ENCODE data around the gene IMPDH1. TPM values are rescaled to one million over a fixed set of nuclear protein-coding genes. Genes with fewer than 3 reads are reported as not detected.
A peak's percentile ranks its signal among the peaks of the same experiment; 100 is the strongest.

Gene IMPDH1
- total RNA-seq: 10 to 100 TPM in 1 of 2 donors, 1 to 10 TPM in 1; 5.0 to 11.1 TPM
- polyA plus RNA-seq: 1 to 10 TPM; 2.4 to 5.4 TPM

GRCh38 chr7:128409596-128410450 is at the start of gene IMPDH1:
IMPDH1 (minus strand) TSS chr7:128409982; CDS start chr7:128409901, 81 bp downstream.
- DNase-seq (ENCODE audit: low spot score): peak; percentile 92
- Histone ChIP-seq H3K9me3 (ENCODE audit: control insufficient read depth in 4 of 4, low read length in 3 of 4) (no peaks in the 10 kb centered on the region), H3K27me3 (ENCODE audit: control insufficient read depth in 4 of 4, insufficient read depth in 4 of 4, low read length in 3 of 4) (no peaks in the 10 kb centered on the region), H3K4me1 (ENCODE audit: control insufficient read depth in 4 of 4, insufficient read depth in 4 of 4, low read length in 3 of 4) (peaks cover 0 to 18% (median 9%) of the 10 kb centered on the region in 4 donors), H3K36me3 (ENCODE audit: control insufficient read depth in 4 of 4, insufficient read depth in 3 of 4, low read depth in 1 of 4, low read length in 3 of 4) (no peaks in the 10 kb centered on the region), H3K9ac (ENCODE audit: low read depth in 1 of 2, low read length in 2 of 2) (peak within 1 kb of the TSS in 1 of 2 donors; percentile 47), H3K27ac (ENCODE audit: low read depth in 1 of 2, low read length in 2 of 2) (peak within 1 kb of the TSS; percentile 63 to 66), H3K4me3 (ENCODE audit: low read depth in 1 of 3, low read length in 3 of 3) (peak within 1 kb of the TSS; percentile 44 to 68 (median 67))
- 1% methylated on average over 87 of the region's 87 CpGs for WGBS
- TF ChIP-seq HNF4A (conservative IDR thresholded peaks at IDR 0.05) (no peak), YY1 (IDR thresholded peaks at IDR 0.05) (no peak), SP1 (IDR thresholded peaks at IDR 0.05) (no peak), MAX (IDR thresholded peaks at IDR 0.05) (no peak), NR2F2 (IDR thresholded peaks at IDR 0.05) (no peak), RXRA (IDR thresholded peaks at IDR 0.05) (no peak), FOXA1 (IDR thresholded peaks at IDR 0.05) (no peak), GABPA (IDR thresholded peaks at IDR 0.05 in 1 of 2, conservative IDR thresholded peaks at IDR 0.05 in 1 of 2) (no peak), ZBTB33 (IDR thresholded peaks at IDR 0.05) (no peak), HNF4G (IDR thresholded peaks at IDR 0.05) (no peak), JUND (IDR thresholded peaks at IDR 0.05) (no peak)

- Histone ChIP-seq H3K4me1 (ENCODE audit: control insufficient read depth in 4 of 4, insufficient read depth in 4 of 4, low read length in 3 of 4) (peaks cover 0 to 19% (median 11%) of the 10 kb centered on the region in 4 donors), H3K4me3 (ENCODE audit: low read depth in 1 of 3, low read length in 3 of 3) (no peak overlapping the region), H3K9ac (ENCODE audit: low read depth in 1 of 2, low read length in 2 of 2) (no peak overlapping the region), H3K36me3 (ENCODE audit: control insufficient read depth in 4 of 4, insufficient read depth in 3 of 4, low read depth in 1 of 4, low read length in 3 of 4) (no peaks in the 10 kb centered on the region), H3K27ac (ENCODE audit: low read depth in 1 of 2, low read length in 2 of 2) (no peak overlapping the region), H3K9me3 (ENCODE audit: control insufficient read depth in 4 of 4, low read length in 3 of 4) (no peaks in the 10 kb centered on the region), H3K27me3 (ENCODE audit: control insufficient read depth in 4 of 4, insufficient read depth in 4 of 4, low read length in 3 of 4) (no peaks in the 10 kb centered on the region)
- TF ChIP-seq CTCF (IDR thresholded peaks at IDR 0.05; ENCODE audit: low read depth, low read length, missing input control): peak; percentile 76
- peak; percentile 87 to 88 for TF ChIP-seq RAD21 (IDR thresholded peaks at IDR 0.05)
- TF ChIP-seq GABPA (IDR thresholded peaks at IDR 0.05 in 1 of 2, conservative IDR thresholded peaks at IDR 0.05 in 1 of 2): no peak
- peak; percentile 55 for DNase-seq (ENCODE audit: low spot score)
- WGBS: 36% methylated on average over 5 of the region's 5 CpGs
These were observed 49.7 kb upstream of the IMPDH1 start for GRCh38 chr7:128459394-128459878.
